NCI-H2171 treated with DMSO at 0.1 percent for 48 hours (cell line): Measurements from ENCODE around the gene KRT80.

Experiments used
- DNase-seq: peaks from one replicate; lab custom pipeline; 2025; lab: John Stamatoyannopoulos, UW

KRT80 gene

DNA sequence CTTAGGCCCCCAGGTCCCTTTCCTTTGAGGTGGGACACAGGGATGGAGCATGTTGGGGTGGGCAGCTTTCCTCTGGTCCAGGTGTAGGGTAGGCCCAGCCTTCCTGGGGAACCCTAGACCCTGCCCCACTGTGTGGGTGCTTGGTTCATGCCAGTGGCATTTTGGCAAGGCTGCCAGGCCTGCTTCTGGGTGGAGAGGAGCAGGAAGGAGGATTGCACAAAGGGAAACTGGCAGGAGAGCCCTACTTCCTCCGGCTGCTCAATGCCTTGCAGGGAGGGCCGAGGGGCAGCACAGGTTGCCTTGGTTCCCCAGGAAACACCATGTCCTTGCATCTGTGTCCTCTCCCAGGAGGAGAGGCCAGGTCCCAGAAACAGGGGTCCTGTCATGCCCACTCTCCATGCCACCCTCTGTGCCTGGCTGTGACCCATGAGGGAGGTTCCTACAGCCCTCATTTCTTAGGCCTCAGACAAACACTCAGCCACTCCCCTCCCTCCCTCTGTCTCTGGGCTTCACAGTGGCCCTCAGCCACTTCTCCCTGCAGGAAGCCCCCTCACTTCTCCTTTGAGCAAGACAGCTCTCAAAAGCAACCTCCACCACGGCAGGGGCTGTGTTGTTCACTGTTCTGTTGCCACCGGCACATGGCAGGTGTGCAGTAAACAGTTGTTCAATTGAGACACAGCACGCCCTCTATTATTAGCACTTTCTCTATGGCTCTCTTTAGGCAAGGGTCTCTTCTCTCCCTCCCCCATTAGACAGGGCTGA lies 6.8 kb upstream of the KRT80 start:
- DNase-seq = no peak

DNA sequence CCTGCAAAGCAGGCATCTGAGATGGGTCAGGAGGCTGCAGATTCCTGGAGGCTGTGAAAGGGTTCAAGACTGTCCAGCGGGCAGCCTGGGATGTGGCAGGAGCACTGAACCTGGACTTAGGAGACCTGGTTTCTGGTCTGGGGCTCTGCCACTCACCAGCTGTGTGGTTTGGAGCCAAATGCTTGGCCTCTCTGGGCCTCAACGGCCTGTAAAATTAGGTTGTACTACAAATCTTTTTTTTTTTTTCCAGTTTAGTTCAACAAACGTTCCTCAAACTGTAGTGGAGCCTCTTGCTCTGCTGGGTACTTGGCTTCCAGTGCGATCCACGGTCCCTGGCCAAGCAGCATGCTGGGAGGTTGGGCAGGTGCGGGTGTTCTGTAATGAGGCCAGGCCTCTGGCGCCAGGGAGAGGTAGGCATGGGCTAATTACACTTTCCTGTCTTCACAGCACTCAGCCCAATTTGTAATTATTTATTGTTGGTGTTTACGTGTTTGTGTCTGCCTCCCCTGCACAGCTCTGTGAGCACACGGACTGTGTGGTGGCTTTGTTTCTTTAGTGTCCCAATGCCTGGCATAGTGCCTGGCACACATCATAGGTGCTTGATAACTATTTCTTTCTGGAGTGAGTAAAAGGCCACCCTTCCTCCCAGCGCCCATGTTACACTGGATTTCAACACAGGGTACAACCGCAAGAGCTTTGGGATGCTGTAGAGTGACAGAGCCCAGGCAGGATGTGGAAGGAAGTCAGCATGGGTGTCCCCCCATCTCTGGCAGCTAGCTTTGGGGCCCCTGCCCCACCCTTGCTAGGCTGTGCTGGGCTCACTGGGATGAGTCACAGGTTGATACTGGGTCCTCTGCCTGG lies 5.8 kb upstream of the KRT80 start:
- no peak for DNase-seq

DNA sequence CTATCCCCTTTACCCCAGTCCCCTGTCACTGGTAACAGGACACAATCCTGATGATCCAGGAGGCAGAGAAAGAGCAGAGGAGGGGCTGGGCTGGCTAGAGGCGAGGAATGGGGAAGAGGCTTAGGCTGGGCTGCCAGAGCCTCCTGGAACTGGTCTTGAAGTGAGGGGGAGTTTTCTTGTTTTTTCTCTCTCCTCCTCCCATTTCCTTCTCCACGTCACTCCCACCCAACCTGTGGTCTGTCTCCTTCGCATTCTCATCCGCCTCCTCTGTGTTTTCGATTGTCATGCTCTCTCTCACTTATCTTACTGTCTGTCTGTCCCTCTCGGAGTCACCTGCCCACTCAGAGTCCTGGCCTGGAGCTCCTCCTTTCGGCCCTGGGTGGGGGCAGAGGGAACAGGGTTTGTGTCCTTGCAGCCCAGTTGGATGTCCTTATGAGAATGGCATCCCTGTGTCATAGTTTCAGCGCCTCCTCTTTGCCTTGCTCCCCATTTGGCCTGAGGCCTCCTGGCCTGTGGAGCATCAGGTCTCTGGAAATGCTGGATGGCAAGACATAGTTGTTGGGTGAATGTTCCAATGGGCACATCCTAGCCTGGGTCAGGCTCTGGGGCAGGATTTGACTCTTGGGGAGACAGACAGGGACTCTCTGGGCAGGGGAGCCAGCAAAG lies 3.4 kb upstream of the KRT80 start:
- DNase-seq = no peak

- DNase-seq = no peak
Observed at GRCh38 chr12:52193991-52194390, 2.2 kb upstream of the KRT80 start.

- DNase-seq = no peak
Observed at GRCh38 chr12:52193532-52193931, 1.7 kb upstream of the KRT80 start.

DNA sequence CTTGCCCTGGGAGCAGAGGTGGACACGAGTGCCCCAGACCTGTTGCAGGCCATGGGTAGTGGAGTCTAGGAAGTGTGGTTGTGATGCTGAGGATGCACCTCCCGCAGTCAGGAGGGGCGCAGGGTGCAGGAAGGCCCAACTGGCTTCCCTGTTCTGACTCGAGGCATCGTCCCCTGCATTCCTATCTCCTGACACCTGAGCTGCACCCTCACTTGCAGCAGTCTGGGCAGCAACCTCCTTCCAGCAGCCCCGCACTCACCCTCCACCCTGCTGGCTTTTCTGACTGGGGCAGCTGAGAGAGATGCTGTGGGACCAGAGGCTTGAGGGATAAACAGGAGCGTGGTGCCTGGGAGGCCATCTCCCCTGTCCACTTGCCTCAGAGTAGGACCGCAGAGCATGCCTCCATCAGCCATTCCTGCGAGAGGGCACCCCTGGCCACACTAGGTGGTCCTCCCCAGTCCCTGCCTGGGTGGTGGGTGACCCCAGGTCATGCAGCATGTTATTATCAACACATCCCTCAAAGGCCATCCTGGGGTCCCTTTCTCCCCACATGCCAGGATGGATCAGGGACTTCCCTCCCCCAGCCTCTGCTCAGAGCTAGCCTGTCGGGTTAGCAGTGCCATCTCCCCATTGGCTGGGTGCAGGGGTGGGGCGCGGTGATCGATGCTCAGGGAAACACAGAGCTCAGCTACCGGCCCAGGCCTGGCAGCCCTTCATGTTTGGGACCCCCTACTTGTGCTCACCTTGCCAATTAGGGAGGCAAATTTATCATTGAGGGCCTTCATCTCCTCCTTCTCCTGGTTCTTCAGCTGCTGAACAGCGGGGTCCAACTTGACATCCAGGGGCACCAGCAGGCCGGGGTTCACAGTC lies 719 bp downstream of the KRT80 start:
- DNase-seq = no peak

DNA sequence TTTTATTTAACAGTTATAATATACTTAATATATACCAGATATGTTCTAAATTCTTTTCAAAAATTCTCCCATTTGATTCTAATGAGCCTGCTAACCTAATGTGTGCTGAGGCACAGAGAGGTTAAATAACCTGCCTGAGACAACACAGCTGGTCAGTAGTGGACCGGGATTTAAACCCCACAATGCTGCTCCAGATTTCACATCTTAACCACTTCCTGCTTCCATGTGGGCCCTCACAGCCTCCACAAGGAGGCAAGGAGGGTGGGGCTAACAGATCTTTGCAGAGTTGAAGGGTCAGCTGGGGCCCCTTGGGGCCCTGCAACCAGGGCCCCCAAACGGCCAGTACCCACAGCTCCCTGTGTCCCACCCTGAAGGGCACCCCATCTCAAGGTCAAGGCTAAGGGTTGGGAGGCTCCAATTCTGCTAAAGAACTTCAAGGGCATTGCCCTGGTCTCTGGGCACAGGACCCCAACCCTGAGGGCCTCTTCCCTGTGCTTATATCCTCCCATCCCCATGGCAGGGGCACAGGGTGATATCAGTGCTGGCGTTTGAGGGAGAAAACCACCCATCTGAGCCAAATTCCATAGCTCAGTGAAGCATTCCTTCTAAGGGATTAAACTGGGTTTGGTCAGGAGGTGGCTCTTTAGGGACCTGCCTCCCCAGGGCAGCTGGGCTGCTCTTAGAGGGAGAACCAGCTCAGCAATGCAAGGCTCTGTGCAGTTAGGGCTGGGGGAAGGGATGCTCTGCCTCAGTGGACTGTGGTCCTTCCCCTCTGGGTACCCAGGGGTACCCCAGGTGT lies 2.2 kb downstream of the KRT80 start:
- no peak for DNase-seq

- DNase-seq = no peak
Observed at GRCh38 chr12:52188658-52189057, 3.2 kb downstream of the KRT80 start.

GRCh38 chr12:52187640-52188039 lies 4.2 kb downstream of the KRT80 start:
- no peak for DNase-seq

- no peak for DNase-seq
Observed at GRCh38 chr12:52187206-52187605, 4.6 kb downstream of the KRT80 start.

DNA sequence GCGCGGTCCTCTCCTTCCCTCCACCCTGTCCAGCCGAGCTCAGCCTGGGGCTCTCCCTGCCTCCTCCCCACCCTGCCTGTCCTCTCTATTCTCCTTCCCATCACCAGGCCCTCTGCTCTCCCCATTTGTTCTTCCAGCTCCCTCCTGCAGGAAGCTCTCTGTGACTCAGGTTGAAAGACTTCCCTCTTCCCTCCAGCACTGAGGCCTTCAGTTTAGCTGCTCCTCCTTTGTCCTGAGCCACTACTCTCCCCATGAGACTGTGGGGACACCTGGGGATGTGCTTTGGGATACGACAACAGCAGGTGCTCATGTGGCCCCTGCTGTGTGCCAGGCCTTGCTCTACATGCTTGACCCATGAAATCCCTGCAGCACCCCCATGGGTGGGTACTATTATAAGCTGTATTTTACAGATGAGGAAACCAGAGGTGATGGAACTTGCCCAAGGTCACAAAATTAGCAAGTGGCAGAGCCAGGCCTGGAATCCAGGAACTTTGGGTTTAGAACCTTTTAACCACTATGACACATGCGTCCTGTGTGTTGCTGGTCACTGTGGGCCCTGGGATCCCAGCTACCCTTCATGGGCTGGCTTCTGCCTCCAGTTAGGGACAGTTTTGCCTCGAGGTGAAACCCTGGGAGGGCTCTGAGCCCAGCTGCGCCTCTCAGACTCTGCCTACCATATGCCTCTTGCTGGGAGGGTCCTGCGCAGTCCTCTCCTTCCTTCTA lies 5.5 kb downstream of the KRT80 start:
- DNase-seq = no peak

GRCh38 chr12:52185400-52185967 lies 6.3 kb downstream of the KRT80 start:
- no peak for DNase-seq

DNA sequence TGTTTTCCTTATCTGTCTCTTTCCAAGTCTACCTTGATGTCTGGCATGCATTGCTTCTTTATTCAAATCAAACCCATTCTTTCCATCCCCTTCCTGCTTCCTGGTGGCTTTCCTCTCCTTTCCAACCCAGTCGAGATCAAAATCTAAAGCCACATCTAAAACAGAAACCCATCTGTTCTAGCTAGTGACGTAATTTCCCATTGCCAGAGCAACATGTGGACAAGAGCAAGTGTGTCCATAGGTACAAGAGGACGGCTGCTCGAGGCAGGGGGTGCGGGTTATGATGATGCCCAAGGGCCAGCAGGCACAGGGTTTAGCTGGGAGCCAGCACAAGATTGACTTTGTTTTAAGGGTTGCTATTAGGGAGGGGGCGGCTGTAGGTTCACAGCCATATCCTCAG lies 7.0 kb downstream of the KRT80 start:
- no peak for DNase-seq

DNA sequence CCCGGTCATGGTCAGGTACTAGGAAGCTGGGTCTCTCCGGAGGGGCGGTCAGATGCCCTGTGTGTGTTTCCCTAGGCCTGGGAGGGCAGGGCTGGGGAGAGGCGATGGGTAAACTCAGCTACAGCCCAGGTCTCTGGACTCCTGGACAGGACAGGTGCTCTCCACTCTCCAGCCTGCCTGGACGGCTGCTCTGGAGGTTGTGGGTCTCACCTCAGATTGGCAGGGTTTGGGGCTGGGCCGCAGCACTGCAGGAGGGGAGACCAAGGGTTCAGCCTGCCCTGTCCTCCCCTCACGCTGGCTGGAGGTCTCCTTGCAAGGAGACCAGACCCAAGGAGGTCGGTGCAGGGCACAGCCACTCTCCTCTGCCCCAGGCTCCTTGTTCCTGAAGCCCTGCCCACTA lies 7.8 kb downstream of the KRT80 start:
- DNase-seq = no peak

DNA sequence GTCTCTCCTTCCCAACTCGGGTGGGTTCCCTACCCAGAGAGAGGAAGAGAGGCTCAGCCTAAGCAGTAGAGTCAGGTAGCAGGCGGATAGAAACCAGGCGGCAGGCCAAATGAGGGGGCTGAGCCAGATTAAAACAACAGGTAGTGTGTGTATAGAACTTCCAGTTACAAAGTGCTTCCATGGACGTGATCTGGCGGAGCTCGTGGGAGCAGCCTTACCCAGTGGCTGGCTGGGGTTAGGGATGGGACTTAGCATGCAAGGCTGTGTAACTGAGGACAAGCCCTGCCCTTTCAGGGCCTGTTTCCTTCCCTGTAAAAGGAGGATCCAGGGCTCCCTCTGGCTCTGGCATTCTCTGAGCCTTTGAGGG lies 8.3 kb downstream of the KRT80 start:
- peak; percentile 65 for DNase-seq

GRCh38 chr12:52182898-52183543 lies 8.8 kb downstream of the KRT80 start:
- peak; percentile 65 for DNase-seq

GRCh38 chr12:52182384-52182783 lies 9.4 kb downstream of the KRT80 start:
- peak; percentile 77 for DNase-seq

- DNase-seq = peak; percentile 92
Observed at GRCh38 chr12:52181746-52182145, 10.1 kb downstream of the KRT80 start.

- no peak for DNase-seq
Observed at GRCh38 chr12:52180971-52181628, 10.7 kb downstream of the KRT80 start.
